GM23338 (cell line): ENCODE results near the gene GCN1.

Source experiments
- CREB1 ChIP-seq: fragments of 250-450 bp; sonication (Bioruptor Pico); IDR thresholded peaks from 2 replicates; pipeline ENCODE4 v1.5.0; 2020; ENCODE audit warnings: low read depth, mild to moderate bottlenecking, moderate library complexity
- EZH2 ChIP-seq: fragments of 200-600 bp; sonication (generic); IDR thresholded peaks from one replicate; pipeline ENCODE4 v1.8.0; 2017; ENCODE audit warnings: antibody characterized with exemption, mild to moderate bottlenecking, low read depth; ENCODE audit not compliant: unreplicated experiment
- EZH2phosphoT487 ChIP-seq: fragments of 200-600 bp; sonication (generic); IDR thresholded peaks from one replicate; pipeline ENCODE4 v1.8.1; 2018; ENCODE audit warnings: antibody characterized with exemption; ENCODE audit not compliant: unreplicated experiment
- POLR2AphosphoS5 ChIP-seq: IDR thresholded peaks from 2 replicates; pipeline ENCODE4 v1.6.1; 2016; ENCODE audit warnings: antibody characterized with exemption, low read depth
- TF ChIP-seq, protein P1 (sequence below), 2 experiments: fragments of 200-600 bp in 1 of 2; sonication (generic) in 1 of 2; conservative IDR thresholded peaks; 2 replicates each; pipeline versions ENCODE4 v1.5.1 to v1.6.1; 2016 to 2017; ENCODE audit warnings: antibody characterized with exemption in 2 of 2, low read depth in 2 of 2, mild to moderate bottlenecking in 2 of 2, moderate library complexity in 1 of 2

DNA sequence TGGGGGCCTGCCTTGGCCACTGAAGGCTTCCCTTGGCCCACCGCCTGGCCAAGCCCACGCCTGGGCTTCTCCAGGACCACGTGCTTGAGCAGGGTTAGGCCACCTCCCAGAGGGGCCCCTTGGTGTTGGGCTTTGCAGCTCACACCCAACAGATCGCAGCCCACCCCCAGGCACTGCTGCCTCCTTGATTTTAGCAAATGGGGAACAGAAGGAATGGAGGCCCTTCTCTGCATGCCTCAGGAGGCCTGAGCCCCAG, 101.3 kb downstream of the GCN1 start:
- TF ChIP-seq, protein P1, sequence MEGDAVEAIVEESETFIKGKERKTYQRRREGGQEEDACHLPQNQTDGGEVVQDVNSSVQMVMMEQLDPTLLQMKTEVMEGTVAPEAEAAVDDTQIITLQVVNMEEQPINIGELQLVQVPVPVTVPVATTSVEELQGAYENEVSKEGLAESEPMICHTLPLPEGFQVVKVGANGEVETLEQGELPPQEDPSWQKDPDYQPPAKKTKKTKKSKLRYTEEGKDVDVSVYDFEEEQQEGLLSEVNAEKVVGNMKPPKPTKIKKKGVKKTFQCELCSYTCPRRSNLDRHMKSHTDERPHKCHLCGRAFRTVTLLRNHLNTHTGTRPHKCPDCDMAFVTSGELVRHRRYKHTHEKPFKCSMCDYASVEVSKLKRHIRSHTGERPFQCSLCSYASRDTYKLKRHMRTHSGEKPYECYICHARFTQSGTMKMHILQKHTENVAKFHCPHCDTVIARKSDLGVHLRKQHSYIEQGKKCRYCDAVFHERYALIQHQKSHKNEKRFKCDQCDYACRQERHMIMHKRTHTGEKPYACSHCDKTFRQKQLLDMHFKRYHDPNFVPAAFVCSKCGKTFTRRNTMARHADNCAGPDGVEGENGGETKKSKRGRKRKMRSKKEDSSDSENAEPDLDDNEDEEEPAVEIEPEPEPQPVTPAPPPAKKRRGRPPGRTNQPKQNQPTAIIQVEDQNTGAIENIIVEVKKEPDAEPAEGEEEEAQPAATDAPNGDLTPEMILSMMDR (conservative IDR thresholded peaks at IDR 0.05; ENCODE audit: low read depth in 2 of 2) = no peak
- TF ChIP-seq EZH2 (no peak), EZH2phosphoT487 (no peak), POLR2AphosphoS5 (no peak), CREB1 (no peak)
